Suprapubic skin (tissue), 4 donors: ENCODE data around the gene NINL.

Source experiments
- EP300 ChIP-seq: sonication (generic); formaldehyde crosslinking; IDR thresholded peaks from one replicate; pipeline ENCODE4 v1.6.1; 2017; ENCODE audit warnings: antibody characterized with exemption
- POLR2A ChIP-seq, 2 donors: fragments of 450-650 bp; IDR thresholded peaks; one replicate each; pipeline ENCODE4 v1.6.1; 2017; ENCODE audit warnings: antibody characterized with exemption in 2 of 2, mild to moderate bottlenecking in 2 of 2, moderate library complexity in 2 of 2
- POLR2AphosphoS5 ChIP-seq, 3 donors: sonication (generic); formaldehyde crosslinking; IDR thresholded peaks; one replicate each; pipeline ENCODE4 v1.6.1; 2017; ENCODE audit warnings: antibody characterized with exemption in 3 of 3
- TF ChIP-seq, protein P1 (sequence below), 2 donors: fragments of 200-600 bp in 1 of 2; fragments of 450-650 bp in 1 of 2; sonication (generic) in 1 of 2; IDR thresholded peaks; one replicate each; pipeline ENCODE4 v1.5.1; 2016 to 2019; ENCODE audit warnings: antibody characterized with exemption in 2 of 2, mild to moderate bottlenecking in 1 of 2, moderate library complexity in 1 of 2

DNA sequence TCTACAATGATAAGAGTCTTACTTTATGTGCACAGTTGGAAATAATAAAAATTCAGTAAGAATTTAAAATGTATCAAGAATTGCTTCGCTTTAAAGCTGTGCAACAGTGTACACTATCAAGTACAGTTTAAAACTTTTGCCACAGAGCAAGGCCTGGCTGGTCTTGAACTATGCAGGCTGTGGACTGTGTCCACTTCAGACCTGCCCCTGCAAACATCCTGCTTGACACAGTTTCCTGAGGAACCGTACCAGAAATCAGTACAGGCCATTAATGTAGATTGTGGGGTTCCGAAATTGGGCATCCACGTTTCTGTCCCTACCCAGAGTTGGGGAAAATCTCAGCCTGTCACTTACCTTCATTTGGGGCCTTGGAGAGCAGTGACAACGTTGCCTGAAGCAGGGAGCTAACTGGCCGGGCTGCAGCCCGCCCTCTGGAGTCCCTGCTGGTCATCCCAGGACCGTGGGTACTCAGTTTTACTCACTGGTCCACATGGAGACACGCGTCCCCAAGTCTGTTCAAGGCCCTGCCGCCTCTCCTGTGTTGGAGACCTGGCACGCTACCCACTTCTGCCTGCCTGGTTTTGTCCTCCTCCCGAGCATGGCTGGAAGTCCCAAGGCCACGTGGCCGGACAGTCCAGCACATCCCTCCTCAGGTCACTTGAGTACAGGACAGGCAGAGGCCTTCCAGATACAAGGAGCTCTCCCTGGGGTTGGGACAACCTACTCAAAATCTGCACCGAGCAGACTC is 8.4 kb downstream of the NINL start:
- TF ChIP-seq, protein P1, sequence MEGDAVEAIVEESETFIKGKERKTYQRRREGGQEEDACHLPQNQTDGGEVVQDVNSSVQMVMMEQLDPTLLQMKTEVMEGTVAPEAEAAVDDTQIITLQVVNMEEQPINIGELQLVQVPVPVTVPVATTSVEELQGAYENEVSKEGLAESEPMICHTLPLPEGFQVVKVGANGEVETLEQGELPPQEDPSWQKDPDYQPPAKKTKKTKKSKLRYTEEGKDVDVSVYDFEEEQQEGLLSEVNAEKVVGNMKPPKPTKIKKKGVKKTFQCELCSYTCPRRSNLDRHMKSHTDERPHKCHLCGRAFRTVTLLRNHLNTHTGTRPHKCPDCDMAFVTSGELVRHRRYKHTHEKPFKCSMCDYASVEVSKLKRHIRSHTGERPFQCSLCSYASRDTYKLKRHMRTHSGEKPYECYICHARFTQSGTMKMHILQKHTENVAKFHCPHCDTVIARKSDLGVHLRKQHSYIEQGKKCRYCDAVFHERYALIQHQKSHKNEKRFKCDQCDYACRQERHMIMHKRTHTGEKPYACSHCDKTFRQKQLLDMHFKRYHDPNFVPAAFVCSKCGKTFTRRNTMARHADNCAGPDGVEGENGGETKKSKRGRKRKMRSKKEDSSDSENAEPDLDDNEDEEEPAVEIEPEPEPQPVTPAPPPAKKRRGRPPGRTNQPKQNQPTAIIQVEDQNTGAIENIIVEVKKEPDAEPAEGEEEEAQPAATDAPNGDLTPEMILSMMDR (IDR thresholded peaks at IDR 0.05) = no peak
- TF ChIP-seq EP300 (no peak), POLR2A (IDR thresholded peaks at IDR 0.05) (no peak), POLR2AphosphoS5 (IDR thresholded peaks at IDR 0.05) (no peak)
